ENCODE measurements around the gene HES5. TPM values are rescaled to one million over a fixed set of nuclear protein-coding genes. Genes with fewer than 3 reads are reported as not detected.
A peak's percentile ranks its signal among the peaks of the same experiment; 100 is the strongest.

Gene HES5
- total RNA-seq, 4 donors from 2014 or later, result 8.1 to 32.5 (median 9.6) TPM

DNA sequence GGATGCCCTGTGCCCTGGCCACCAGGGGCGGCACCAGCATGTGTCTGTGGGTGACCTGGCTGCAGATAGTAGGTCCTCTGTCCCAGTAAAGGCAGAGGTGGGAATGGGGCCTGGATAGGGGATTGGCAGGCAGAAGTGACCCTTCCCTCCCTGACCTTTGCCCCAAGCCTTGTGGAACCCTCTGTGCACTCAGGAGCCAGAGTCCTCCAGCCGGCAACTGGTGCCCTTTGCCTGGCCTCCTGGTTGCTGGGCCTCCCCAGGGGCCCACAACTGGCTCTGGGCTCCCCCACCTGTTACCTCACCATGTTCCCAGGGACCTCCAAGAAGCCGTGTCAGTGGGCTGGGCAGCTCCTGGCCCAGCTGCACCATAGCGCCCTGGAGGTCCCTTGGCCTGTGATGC, 44.0 kb downstream of the HES5 start:
- 79 to 92% methylated on average over 2 to 3 of the region's 4 CpGs for WGBS, 2 donors
- TF ChIP-seq, protein P1, sequence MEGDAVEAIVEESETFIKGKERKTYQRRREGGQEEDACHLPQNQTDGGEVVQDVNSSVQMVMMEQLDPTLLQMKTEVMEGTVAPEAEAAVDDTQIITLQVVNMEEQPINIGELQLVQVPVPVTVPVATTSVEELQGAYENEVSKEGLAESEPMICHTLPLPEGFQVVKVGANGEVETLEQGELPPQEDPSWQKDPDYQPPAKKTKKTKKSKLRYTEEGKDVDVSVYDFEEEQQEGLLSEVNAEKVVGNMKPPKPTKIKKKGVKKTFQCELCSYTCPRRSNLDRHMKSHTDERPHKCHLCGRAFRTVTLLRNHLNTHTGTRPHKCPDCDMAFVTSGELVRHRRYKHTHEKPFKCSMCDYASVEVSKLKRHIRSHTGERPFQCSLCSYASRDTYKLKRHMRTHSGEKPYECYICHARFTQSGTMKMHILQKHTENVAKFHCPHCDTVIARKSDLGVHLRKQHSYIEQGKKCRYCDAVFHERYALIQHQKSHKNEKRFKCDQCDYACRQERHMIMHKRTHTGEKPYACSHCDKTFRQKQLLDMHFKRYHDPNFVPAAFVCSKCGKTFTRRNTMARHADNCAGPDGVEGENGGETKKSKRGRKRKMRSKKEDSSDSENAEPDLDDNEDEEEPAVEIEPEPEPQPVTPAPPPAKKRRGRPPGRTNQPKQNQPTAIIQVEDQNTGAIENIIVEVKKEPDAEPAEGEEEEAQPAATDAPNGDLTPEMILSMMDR (IDR thresholded peaks at IDR 0.05), result no peak

DNA sequence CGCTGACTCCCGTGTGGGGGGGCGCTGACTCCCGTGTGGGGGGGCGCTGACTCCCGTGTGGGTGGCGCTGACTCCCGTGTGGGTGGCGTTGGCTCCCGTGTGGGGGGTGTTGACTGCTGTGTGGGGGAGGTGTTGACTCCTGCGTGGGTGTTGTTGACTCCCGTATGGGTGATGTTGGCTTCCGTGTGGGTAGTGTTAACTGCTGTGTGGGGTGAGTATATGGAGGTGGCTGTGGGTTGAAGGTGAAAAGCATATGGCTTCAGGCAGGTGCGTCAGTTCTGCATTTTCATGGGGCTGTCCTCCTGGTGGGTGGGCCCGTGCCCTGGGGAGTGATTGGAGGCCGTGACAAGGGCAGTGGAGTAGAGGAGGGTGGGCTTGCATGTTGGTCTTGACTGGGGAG, 46.1 kb downstream of the HES5 start:
- 76 to 79% methylated on average over 12 to 13 of the region's 16 CpGs for WGBS, 2 donors
- no peak for DNase-seq (ENCODE audit: low spot score in 2 of 2)
- intact Hi-C loops (cut with DNase I; ENCODE audit: low total_unique reads), result no loop called here
- TF ChIP-seq, protein P1 (IDR thresholded peaks at IDR 0.05), result no peak
- TF ChIP-seq POLR2A (IDR thresholded peaks at IDR 0.05), result no peak
- no peak overlapping the region for H3K4me3 ChIP-seq (ENCODE audit: low read depth, poor library complexity, severe bottlenecking)

More for the DNA sequence above, 44.0 kb downstream of the HES5 start:
- no peak for DNase-seq (ENCODE audit: low spot score in 2 of 2)
- H3K4me3 ChIP-seq (ENCODE audit: low read depth, poor library complexity, severe bottlenecking), result no peak overlapping the region
- intact Hi-C loops (cut with DNase I; ENCODE audit: low total_unique reads), result no loop called here

DNA sequence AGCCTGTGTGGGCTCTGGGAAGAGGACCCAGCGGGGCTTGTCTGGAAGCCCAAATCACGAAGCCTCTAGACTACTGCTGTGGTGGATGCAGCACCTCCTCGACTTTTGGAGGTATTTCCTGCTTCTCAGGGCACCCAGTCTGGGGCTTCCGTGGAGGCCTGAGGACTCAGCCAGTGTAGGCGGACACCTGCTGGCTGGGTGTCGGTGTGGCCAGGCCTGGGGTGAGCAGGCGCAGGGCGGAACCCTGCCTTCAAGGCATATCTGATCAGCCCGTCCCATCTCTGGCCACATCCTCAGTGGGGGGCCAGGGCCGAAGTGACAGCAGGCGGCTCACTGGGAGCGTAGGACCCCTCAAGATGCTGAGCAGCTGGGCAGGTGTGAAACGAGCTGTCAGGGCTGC, 47.0 kb downstream of the HES5 start:
- 82 to 86% methylated on average over 12 of the region's 13 CpGs for WGBS, 2 donors
- TF ChIP-seq POLR2A (IDR thresholded peaks at IDR 0.05), result no peak
- TF ChIP-seq, protein P1 (IDR thresholded peaks at IDR 0.05), result no peak
- no peak overlapping the region for H3K4me3 ChIP-seq (ENCODE audit: low read depth, poor library complexity, severe bottlenecking)
- intact Hi-C loops (cut with DNase I; ENCODE audit: low total_unique reads), result no loop called here
- no peak for DNase-seq (ENCODE audit: low spot score in 2 of 2)

DNA sequence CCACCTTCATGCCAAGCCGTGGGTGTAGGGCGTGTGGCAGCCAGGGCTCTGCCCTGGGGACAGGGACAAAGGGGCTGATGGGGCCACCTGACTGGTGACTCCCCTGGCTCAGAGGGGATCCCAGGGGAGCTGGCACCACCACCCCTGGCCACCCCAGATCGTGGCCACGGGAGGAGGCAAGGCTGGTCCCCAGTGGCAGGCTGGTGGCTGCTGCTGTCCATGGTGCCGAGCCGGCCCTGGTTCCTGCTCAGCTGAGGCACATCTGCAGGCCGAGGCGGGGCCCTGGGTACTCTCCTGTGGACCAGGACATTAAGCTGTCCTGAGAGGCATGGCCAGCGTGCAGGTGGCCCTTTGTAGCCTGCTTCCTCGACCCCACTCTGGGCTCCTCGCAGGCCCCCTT, 47.5 kb downstream of the HES5 start:
- no peak overlapping the region for H3K4me3 ChIP-seq (ENCODE audit: low read depth, poor library complexity, severe bottlenecking)
- DNase-seq (ENCODE audit: low spot score in 2 of 2), result no peak
- 68 to 83% methylated on average over 3 to 11 of the region's 11 CpGs for WGBS, 2 donors
- TF ChIP-seq, protein P1 (IDR thresholded peaks at IDR 0.05), result no peak
- no peak for TF ChIP-seq POLR2A (IDR thresholded peaks at IDR 0.05)
- intact Hi-C loops (cut with DNase I; ENCODE audit: low total_unique reads), result no loop called here

DNA sequence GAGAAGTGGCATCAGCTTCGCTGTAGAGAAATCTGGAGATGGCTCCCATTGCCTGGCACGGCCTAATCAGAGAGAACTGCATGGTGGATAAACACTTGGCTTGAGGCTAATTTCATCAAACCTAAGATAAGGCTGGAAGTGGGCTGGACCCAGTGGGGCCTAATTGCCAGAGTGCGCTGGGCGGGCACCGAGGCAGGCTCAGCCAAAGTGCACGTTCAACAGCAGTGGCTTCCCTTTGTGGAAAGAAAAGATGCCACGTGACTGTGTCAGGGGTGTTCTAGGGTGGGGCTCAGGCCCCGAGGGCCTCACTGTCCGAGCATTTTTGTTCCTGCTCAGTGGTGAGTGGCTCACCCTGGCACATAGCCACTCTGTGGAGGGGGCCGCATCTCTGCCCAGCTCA, 48.2 kb downstream of the HES5 start:
- intact Hi-C loops (cut with DNase I; ENCODE audit: low total_unique reads), result no loop called here
- no peak for DNase-seq (ENCODE audit: low spot score in 2 of 2)
- TF ChIP-seq, protein P1 (IDR thresholded peaks at IDR 0.05), result no peak
- no peak for TF ChIP-seq POLR2A (IDR thresholded peaks at IDR 0.05)
- WGBS, 2 donors, result 41 to 43% methylated on average over 10 of the region's 10 CpGs
- no peak overlapping the region for H3K4me3 ChIP-seq (ENCODE audit: low read depth, poor library complexity, severe bottlenecking)

DNA sequence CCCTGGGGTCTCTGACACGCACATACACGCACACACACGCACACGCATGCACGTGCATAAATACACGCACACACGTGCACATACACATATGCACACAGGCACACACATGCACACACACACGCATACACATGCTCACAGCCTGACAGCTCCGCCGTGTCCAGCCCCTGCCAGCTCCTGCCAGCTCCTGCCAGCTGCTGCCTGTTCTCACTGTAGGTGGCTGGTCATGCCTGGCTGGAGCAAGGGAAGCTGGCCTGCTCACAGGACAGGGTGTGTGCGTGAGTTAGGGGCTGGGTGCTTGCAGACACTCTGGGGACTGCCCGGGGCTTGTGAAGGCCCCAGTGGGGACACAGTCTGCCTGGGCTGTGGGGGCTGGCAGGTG, 49.1 kb downstream of the HES5 start:
- WGBS, 2 donors, result 45 to 65% methylated on average over 11 to 12 of the region's 12 CpGs
- H3K4me3 ChIP-seq (ENCODE audit: low read depth, poor library complexity, severe bottlenecking), result no peak overlapping the region
- TF ChIP-seq, protein P1 (IDR thresholded peaks at IDR 0.05), result no peak
- no peak for TF ChIP-seq POLR2A (IDR thresholded peaks at IDR 0.05)
- intact Hi-C loops (cut with DNase I; ENCODE audit: low total_unique reads), result no loop called here
- peak in 1 of 2 donors; percentile 29 for DNase-seq (ENCODE audit: low spot score in 2 of 2)
